GM12873 (cell line): Measurements from ENCODE around the gene NAT14.

ENCODE experiments used
- TF ChIP-seq, protein P1 (sequence below): IDR thresholded peaks from 2 replicates; pipeline ENCODE4 v1.5.1; 2012; ENCODE audit warnings: low read depth, mild to moderate bottlenecking, moderate library complexity, low read length, control low read depth; ENCODE audit not compliant: insufficient read depth; ENCODE audit errors: missing control alignments

NAT14 gene

GRCh38 chr19:55481148-55481793 is 3.7 kb upstream of the NAT14 start:
- TF ChIP-seq, protein P1, sequence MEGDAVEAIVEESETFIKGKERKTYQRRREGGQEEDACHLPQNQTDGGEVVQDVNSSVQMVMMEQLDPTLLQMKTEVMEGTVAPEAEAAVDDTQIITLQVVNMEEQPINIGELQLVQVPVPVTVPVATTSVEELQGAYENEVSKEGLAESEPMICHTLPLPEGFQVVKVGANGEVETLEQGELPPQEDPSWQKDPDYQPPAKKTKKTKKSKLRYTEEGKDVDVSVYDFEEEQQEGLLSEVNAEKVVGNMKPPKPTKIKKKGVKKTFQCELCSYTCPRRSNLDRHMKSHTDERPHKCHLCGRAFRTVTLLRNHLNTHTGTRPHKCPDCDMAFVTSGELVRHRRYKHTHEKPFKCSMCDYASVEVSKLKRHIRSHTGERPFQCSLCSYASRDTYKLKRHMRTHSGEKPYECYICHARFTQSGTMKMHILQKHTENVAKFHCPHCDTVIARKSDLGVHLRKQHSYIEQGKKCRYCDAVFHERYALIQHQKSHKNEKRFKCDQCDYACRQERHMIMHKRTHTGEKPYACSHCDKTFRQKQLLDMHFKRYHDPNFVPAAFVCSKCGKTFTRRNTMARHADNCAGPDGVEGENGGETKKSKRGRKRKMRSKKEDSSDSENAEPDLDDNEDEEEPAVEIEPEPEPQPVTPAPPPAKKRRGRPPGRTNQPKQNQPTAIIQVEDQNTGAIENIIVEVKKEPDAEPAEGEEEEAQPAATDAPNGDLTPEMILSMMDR = no peak

GRCh38 chr19:55481794-55482155 is 3.2 kb upstream of the NAT14 start:
- TF ChIP-seq, protein P1 = no peak

DNA sequence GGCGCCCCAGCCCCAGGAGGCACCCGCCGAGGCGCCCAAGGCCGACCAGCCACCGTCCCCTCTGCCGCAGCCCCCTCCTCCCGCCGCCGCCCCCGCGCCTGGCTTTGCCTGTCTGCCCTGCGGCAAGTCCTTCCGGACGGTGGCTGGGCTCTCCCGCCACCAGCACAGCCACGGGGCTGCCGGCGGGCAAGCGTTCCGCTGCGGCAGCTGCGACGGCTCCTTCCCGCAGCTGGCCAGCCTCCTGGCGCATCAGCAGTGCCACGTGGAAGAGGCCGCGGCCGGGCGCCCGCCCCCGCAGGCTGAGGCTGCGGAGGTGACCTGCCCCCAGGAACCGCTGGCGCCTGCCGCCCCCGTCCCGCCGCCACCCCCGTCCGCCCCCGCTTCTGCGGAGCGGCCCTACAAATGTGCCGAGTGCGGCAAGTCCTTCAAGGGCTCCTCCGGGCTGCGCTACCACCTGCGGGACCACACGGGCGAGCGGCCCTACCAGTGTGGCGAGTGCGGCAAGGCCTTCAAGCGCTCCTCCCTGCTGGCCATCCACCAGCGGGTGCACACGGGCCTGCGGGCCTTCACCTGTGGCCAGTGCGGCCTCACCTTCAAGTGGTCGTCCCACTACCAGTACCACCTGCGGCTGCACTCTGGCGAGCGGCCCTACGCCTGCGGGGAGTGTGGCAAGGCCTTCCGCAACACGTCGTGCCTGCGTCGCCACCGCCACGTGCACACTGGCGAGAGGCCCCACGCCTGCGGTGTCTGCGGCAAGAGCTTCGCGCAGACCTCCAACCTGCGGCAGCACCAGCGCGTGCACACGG is 2.6 kb upstream of the NAT14 start:
- TF ChIP-seq, protein P1 = no peak

GRCh38 chr19:55482967-55483705 is 1.9 kb upstream of the NAT14 start:
- TF ChIP-seq, protein P1 = no peak

- TF ChIP-seq, protein P1 = no peak
Observed at GRCh38 chr19:55483706-55484592, 1.0 kb upstream of the NAT14 start.

DNA sequence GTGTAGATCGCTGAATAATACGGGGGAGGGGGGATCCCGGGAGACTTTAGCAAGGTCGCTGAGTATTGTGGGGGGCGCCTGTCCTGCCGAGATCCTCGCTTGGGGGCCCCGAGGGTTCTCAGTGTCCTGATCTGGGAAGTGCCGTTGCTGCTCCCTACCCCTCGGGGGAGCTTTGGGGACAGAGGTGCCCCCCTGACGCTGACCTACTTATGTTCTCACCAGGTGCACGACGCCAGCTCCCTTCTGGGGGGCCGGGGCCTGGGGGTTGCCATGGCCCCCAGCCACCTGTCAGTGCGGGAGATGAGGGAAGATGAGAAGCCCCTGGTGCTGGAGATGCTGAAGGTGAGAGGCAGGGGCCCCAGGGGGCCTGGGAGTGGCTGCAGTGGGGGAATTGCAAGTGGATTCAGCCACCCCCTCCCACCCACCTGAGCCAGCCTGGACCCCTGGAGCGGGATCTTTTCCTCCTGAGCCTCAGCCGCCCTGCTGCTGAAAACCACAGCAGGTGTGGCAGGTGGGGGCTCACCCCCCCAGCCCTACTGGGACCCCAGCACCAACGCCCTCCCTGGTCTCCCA is 537 bp downstream of the NAT14 start:
- TF ChIP-seq, protein P1 = no peak
